ENCODE results near the gene ZNF207. TPM values are rescaled to one million over a fixed set of nuclear protein-coding genes. Genes with fewer than 3 reads are reported as not detected.

The ZNF207 gene
- 283 and 296 TPM in 2 replicates for total RNA-seq (2021)
- long read RNA-seq, full-length matches to known transcripts = 982 of 1,100 reads
- long read RNA-seq, partial matches to known transcripts = 52 of 1,100 reads
- long read RNA-seq, other reads (novel, unspliced or antisense) = 66 of 1,100 reads

DNA sequence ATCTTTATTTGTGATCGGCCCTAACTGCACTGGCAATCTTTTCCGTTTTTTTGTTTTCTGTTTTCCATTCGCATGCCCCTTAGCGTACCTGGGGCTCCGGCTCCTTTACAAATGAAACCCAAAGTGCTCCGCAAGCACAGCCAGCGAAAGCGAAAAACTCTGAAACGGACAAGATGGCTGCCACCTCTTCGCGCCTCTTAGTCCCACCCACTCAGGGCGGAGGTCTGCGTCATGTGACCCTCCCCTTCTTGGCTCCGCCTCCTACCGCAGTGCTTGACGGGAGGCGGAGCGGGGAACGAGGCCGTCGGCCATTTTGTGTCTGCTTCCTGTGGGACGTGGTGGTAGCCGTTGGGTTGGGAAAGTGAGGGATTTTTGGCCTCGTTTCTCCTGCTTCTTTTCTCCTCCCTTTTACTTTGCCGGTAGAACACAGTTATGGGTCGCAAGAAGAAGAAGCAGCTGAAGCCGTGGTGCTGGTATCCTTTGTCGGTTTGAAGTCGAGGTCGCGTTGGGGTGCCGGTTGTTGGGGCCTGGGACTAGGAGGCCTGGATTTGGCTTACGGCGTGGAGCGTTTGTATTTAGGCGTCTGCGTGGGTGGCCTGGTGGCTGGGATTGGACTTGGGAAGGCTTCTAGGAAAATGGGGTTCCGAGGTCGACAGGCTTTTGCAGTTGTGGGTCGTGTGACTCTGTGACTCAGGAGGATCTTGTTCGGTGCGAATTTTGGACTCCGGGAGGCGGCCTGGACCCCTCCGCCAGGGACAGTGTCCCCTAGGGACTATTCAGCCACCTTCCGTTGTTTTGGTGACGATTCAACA is at the start of gene ZNF207:
TSS of gene ZNF207 (plus strand) at position 304 of the 812 bp plus-strand sequence. CDS start at position 433, 129 bp downstream.
- no peak within 1 kb of the TSS for H2BK15ac ChIP-seq (ENCODE audit: low read depth, low read length)
- no CpG with 5 or more reads among the region's 47 CpGs for whole genome bisulfite sequencing (ENCODE audit: extremely low coverage, insufficient read length, low lambda C conversion rate)
- H4K91ac ChIP-seq (ENCODE audit: insufficient read length, low read depth, low read length) = peak within 1 kb of the TSS; percentile 39
- H2BK20ac ChIP-seq (ENCODE audit: low read depth, low read length, poor library complexity, severe bottlenecking) = no peak within 1 kb of the TSS
- Mint-ChIP-seq H3K27ac (peak within 1 kb of the TSS; percentile 100), H3K4me1 (peaks cover 15 to 32% of the 10 kb centered on the region in 2 experiments), H3K9me3 (peaks cover 2 to 6% of the 10 kb centered on the region in 2 experiments; a peak in 3 of 5 replicates), H3K4me3 (peak within 1 kb of the TSS; percentile 99), H3K27me3 (ENCODE audit: low read depth) (no peaks in the 10 kb centered on the region; the same call in 1 of the 2 replicates), H3K36me3 (ENCODE audit: insufficient read depth in 1 of 3, low read depth in 3 of 3) (peaks cover 35 to 48% (median 47%) of the 10 kb centered on the region in 3 experiments)
- H3K27ac ChIP-seq (ENCODE audit: insufficient read length, low read depth, low read length) = peak within 1 kb of the TSS; percentile 93
- H2BK120ac ChIP-seq (ENCODE audit: low read depth, low read length, poor library complexity, severe bottlenecking) = peak within 1 kb of the TSS; percentile 86
- peak within 1 kb of the TSS; percentile 38 for H2BK12ac ChIP-seq (ENCODE audit: insufficient read length, low read depth, low read length)
- H4K5ac ChIP-seq (ENCODE audit: insufficient read length, low read depth, low read length) = peak within 1 kb of the TSS; percentile 93
- no peaks in the 10 kb centered on the region for H3K9me3 ChIP-seq (ENCODE audit: control insufficient read depth, low read depth, low read length)
- no peak within 1 kb of the TSS for H2AK5ac ChIP-seq (ENCODE audit: insufficient read length, low read length)
- H3K4ac ChIP-seq (ENCODE audit: low read depth, low read length) = peak within 1 kb of the TSS; percentile 71; the same call in 1 of the 2 replicates
- H2BK5ac ChIP-seq (ENCODE audit: insufficient read length, low read length) = peak within 1 kb of the TSS; percentile 95
- H3K23me2 ChIP-seq (ENCODE audit: insufficient read length, low read depth, low read length, poor library complexity, severe bottlenecking) = peaks cover 5% of the 10 kb centered on the region
- H3K14ac ChIP-seq (ENCODE audit: insufficient read depth, low read length) = peak within 1 kb of the TSS; percentile 98
- H3K23ac ChIP-seq (ENCODE audit: insufficient read length, low read depth, low read length) = no peak within 1 kb of the TSS
- peaks cover 42% of the 10 kb centered on the region for H3K79me2 ChIP-seq (ENCODE audit: insufficient read depth, low read length)
- no peaks in the 10 kb centered on the region for H4K20me1 ChIP-seq (ENCODE audit: control insufficient read depth, insufficient read depth, insufficient read length)
- DNase-seq = peak; percentile 97
- H2AFZ ChIP-seq (ENCODE audit: low read length) = peak within 1 kb of the TSS; percentile 42
- H3K18ac ChIP-seq (ENCODE audit: insufficient read length, low read depth, low read length) = peak within 1 kb of the TSS; percentile 98
- no peak for TF ChIP-seq CTCF (conservative IDR thresholded peaks at IDR 0.05)
- H3K4me2 ChIP-seq (ENCODE audit: insufficient read depth, insufficient read length, low read length) = peak within 1 kb of the TSS; percentile 73
- peak within 1 kb of the TSS; percentile 86 for H4K8ac ChIP-seq (replicated peaks; ENCODE audit: insufficient read length, low read depth, low read length)
- no peaks in the 10 kb centered on the region for H3K79me1 ChIP-seq (ENCODE audit: insufficient read depth, low read depth, low read length, poor library complexity, severe bottlenecking)
- no peaks in the 10 kb centered on the region for H3K27me3 ChIP-seq (ENCODE audit: insufficient read depth, low read length)
- H3K9ac ChIP-seq (ENCODE audit: extremely low read depth, insufficient read length, low read length) = peak within 1 kb of the TSS; percentile 100
- H3K4me1 ChIP-seq (ENCODE audit: insufficient read depth, low read length) = no peaks in the 10 kb centered on the region; the same call in 1 of the 2 replicates
- peak within 1 kb of the TSS; percentile 78 for H3T11ph ChIP-seq (ENCODE audit: low read length)
- H3K56ac ChIP-seq (ENCODE audit: insufficient read length, low read depth, low read length) = peak within 1 kb of the TSS; percentile 97
